ENCODE measurements around the gene OXNAD1. TPM values are rescaled to one million over a fixed set of nuclear protein-coding genes. Genes with fewer than 3 reads are reported as not detected.

OXNAD1 gene
- total RNA-seq, 2 donors from 2014 or later = 23.4 to 26.2 TPM

DNA sequence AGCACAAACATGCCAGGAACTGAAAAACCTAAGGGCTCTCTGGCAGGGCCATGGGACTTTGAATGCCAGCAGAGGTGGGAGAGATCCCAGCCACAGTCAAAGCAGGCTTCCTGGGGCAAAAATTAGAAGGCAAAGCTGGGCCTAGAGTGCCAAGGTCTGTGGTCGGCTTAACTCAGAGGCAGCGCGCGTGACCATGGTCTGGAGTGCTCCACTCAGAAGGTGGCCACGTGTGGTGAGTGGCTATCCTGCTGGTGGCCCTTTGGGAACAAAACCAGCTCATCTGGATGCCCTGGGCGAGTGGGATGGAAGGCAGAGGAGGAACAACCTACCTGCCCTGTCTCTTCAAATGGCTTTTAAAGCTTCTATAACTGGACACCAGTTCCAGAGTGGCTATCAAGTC, 63.1 kb downstream of the OXNAD1 start:
- Histone ChIP-seq H3K27ac (no peak overlapping the region), H3K27me3 (no peaks in the 10 kb centered on the region), H3K9me3 (no peaks in the 10 kb centered on the region), H3K36me3 (no peaks in the 10 kb centered on the region), H3K4me3 (no peak overlapping the region), H3K4me1 (no peaks in the 10 kb centered on the region), H3K9ac (ENCODE audit: low read depth in 2 of 2, low read length in 2 of 2) (no peak overlapping the region)
- intact Hi-C loops (cut with DNase I) = no loop called here
- TF ChIP-seq, protein P1, sequence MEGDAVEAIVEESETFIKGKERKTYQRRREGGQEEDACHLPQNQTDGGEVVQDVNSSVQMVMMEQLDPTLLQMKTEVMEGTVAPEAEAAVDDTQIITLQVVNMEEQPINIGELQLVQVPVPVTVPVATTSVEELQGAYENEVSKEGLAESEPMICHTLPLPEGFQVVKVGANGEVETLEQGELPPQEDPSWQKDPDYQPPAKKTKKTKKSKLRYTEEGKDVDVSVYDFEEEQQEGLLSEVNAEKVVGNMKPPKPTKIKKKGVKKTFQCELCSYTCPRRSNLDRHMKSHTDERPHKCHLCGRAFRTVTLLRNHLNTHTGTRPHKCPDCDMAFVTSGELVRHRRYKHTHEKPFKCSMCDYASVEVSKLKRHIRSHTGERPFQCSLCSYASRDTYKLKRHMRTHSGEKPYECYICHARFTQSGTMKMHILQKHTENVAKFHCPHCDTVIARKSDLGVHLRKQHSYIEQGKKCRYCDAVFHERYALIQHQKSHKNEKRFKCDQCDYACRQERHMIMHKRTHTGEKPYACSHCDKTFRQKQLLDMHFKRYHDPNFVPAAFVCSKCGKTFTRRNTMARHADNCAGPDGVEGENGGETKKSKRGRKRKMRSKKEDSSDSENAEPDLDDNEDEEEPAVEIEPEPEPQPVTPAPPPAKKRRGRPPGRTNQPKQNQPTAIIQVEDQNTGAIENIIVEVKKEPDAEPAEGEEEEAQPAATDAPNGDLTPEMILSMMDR (IDR thresholded peaks at IDR 0.05) = no peak
- no peak for DNase-seq

DNA sequence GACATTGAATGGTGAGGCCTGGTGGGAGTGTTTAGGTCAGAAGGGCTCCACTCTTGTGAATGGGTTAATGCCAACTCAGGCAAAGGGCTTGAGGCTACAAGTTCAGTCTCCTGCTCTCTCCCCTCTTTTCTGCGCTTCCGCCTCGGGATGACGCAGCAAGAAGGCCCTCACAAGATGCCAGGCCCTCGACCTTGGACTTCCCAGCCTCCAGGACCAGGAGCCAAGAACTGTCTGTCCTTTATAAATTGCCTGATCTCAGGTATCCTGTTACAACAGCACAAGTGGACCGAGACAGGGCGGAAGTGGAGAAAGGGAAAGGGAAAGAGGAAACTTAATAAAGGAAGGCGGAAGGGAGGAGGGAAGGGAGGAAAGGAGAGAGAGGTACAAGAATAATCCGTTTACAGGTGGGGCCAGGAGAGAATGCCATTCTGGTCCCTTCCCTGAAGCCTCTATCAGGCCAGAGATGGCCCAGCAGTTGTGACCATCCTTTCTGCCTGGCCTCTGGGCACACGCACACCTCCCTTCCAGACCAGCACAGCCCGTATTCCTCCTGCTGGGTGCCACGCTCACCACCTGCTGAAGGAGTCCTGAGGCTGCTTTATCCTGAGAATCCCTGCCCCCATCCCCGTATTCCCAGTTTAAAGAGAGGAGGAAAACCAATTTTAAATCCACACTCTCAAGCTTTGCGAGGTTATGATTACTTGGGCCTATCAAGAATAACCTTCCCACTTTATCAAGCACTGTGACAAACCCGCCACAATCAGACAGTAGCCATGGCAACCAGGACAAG, 64.2 kb downstream of the OXNAD1 start:
- Histone ChIP-seq H3K27me3 (no peaks in the 10 kb centered on the region), H3K4me3 (no peak overlapping the region), H3K4me1 (no peaks in the 10 kb centered on the region), H3K9ac (ENCODE audit: low read depth in 2 of 2, low read length in 2 of 2) (no peak overlapping the region), H3K9me3 (no peaks in the 10 kb centered on the region), H3K27ac (no peak overlapping the region), H3K36me3 (no peaks in the 10 kb centered on the region)
- TF ChIP-seq, protein P1 (IDR thresholded peaks at IDR 0.05) = no peak
- DNase-seq = no peak
- intact Hi-C loops (cut with DNase I) = no loop called here

DNA sequence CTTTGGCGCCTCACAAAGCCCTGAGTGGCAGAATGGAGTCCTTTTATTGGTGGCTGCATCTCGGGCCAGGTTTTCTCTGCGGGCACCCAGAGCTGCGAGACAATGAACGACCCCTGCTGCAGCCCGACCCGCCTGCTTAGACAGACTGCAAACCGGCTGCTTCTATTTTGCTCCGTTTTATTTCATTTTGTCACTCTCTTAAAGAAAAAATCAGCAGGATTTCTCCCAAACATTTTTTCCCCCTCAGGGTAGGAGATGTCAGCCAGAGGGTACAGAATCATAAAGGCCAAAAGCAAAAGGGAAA, 64.8 kb downstream of the OXNAD1 start:
- no peaks in the 10 kb centered on the region for H3K4me1 ChIP-seq
- intact Hi-C loops (cut with DNase I) = no loop called here
- no peaks in the 10 kb centered on the region for H3K36me3 ChIP-seq
- no peak overlapping the region for H3K4me3 ChIP-seq
- no peaks in the 10 kb centered on the region for H3K27me3 ChIP-seq
- H3K9ac ChIP-seq (ENCODE audit: low read depth in 2 of 2, low read length in 2 of 2) = no peak overlapping the region
- TF ChIP-seq, protein P1 (IDR thresholded peaks at IDR 0.05) = no peak
- H3K27ac ChIP-seq = no peak overlapping the region
- H3K9me3 ChIP-seq = no peaks in the 10 kb centered on the region
- no peak for DNase-seq

DNA sequence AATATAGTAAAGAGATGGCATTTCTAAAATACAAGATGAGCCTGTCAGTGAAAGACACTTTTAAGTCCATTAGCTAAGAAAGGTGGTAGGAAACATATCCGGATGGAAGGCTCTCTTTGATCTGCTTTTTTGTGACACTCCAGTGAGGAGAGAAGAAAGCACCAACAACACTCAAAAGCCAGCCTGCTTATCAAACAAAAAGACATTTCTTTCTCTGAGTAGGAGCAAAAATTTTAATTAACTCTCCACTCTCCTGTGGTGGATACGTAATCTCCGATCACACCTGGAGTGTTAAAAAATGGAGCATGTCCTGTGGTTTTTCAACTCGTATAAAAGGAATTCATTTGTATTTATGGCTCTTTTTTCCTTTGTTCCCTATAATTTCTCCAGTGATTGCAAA, 65.3 kb downstream of the OXNAD1 start:
- Histone ChIP-seq H3K27ac (no peak overlapping the region), H3K36me3 (no peaks in the 10 kb centered on the region), H3K4me3 (no peak overlapping the region), H3K4me1 (no peaks in the 10 kb centered on the region), H3K9ac (ENCODE audit: low read depth in 2 of 2, low read length in 2 of 2) (no peak overlapping the region), H3K9me3 (no peaks in the 10 kb centered on the region), H3K27me3 (no peaks in the 10 kb centered on the region)
- intact Hi-C loops (cut with DNase I) = no loop called here
- TF ChIP-seq, protein P1 (IDR thresholded peaks at IDR 0.05) = no peak
- no peak for DNase-seq

DNA sequence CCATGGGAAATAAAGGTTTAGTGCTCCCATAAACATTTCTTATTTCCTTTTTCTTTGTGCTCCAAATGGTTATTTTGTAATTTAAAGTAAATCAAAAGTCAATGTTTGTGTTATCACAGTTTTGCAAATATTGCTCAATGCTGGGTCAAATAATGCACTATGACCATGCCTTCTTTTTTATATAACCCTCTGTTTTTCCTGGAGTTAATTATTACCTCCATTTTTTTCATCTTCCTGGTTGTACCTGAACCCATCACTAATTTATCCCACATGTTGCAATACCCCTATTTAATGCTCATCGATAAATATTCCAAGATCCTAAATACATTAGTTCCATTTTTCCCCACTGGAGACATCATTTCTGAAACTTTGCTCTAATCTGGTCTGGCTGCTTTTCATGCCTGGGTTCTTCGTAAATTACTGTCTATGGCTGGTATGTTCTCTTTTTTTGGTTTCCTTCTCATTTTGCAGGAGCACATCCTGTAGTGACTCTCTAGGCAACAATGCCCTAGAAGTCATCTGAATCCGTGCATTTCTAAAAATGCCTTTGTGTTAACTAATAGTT, 66.4 kb downstream of the OXNAD1 start:
- DNase-seq = no peak
- Histone ChIP-seq H3K4me3 (no peak overlapping the region), H3K27me3 (no peaks in the 10 kb centered on the region), H3K4me1 (no peaks in the 10 kb centered on the region), H3K27ac (no peak overlapping the region), H3K9me3 (no peaks in the 10 kb centered on the region), H3K36me3 (no peaks in the 10 kb centered on the region), H3K9ac (ENCODE audit: low read depth in 2 of 2, low read length in 2 of 2) (no peak overlapping the region)
- TF ChIP-seq, protein P1 (IDR thresholded peaks at IDR 0.05) = no peak
- intact Hi-C loops (cut with DNase I) = no loop called here

Measured in colonic mucosa (tissue), 4 donors.